ENCODE results near the gene AIDA. TPM values are rescaled to one million over a fixed set of nuclear protein-coding genes. Genes with fewer than 3 reads are reported as not detected.

Gene AIDA
- polyA plus RNA-seq, 2 of the 4 experiments (the other 2 are of a cell fraction), result 50.3 to 90.1 TPM

DNA sequence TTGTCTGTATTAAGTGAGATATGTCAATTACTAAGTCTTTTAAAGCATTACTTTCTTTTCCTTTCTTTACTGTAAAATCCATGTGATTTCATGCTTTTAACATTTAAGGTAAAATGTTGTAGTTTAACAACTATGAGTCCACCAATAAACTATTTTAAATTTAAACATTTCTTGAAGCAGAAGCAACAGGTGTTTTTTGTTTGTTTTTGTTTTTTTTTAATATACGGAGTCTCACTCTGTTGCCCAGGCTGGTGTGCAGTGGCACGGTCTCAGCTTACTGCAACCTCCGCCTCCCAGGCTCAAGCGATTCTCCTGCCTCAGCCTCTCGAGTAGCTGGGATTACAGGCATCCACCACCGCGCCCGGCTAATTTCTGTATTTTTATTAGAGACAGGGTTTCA is 15.6 kb downstream of the AIDA start:
- TF ChIP-seq CEBPB (IDR thresholded peaks at IDR 0.05), result no peak
- no peak for TF ChIP-seq HOXB13 (CRISPR knock-in tag; IDR thresholded peaks at IDR 0.05; ENCODE audit: low read depth)
- no peak for TF ChIP-seq SREBF2 (IDR thresholded peaks at IDR 0.05)
- TF ChIP-seq RARB (CRISPR knock-in tag; IDR thresholded peaks at IDR 0.05), result no peak
- TF ChIP-seq, protein P1, sequence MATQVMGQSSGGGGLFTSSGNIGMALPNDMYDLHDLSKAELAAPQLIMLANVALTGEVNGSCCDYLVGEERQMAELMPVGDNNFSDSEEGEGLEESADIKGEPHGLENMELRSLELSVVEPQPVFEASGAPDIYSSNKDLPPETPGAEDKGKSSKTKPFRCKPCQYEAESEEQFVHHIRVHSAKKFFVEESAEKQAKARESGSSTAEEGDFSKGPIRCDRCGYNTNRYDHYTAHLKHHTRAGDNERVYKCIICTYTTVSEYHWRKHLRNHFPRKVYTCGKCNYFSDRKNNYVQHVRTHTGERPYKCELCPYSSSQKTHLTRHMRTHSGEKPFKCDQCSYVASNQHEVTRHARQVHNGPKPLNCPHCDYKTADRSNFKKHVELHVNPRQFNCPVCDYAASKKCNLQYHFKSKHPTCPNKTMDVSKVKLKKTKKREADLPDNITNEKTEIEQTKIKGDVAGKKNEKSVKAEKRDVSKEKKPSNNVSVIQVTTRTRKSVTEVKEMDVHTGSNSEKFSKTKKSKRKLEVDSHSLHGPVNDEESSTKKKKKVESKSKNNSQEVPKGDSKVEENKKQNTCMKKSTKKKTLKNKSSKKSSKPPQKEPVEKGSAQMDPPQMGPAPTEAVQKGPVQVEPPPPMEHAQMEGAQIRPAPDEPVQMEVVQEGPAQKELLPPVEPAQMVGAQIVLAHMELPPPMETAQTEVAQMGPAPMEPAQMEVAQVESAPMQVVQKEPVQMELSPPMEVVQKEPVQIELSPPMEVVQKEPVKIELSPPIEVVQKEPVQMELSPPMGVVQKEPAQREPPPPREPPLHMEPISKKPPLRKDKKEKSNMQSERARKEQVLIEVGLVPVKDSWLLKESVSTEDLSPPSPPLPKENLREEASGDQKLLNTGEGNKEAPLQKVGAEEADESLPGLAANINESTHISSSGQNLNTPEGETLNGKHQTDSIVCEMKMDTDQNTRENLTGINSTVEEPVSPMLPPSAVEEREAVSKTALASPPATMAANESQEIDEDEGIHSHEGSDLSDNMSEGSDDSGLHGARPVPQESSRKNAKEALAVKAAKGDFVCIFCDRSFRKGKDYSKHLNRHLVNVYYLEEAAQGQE (IDR thresholded peaks at IDR 0.05), result no peak

DNA sequence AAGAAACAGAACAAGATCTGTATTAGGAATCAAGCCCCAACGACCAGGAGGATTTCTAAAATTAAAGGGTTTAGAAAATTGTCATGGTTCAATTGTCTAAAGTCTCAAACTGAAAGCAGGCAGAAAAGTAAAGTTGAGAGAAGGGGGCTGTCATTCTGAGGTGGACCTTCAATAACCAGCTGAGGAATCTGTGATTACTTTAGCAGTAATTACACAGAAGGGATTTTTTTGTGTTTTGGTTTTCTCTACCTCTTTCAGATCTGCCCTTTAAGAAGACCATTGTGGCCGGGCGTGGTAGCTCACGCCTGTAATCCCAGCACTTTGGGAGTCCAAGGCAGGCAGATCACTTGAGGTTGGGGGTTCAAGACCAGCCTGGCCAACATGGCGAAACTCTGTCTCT is 17.4 kb downstream of the AIDA start:
- no peak overlapping the region for H3K4me2 ChIP-seq
- no peak for FAIRE-seq
- no peak for DNase-seq (ENCODE audit: low read depth in 1 of 2, low spot score in 1 of 2)
- no peak for ATAC-seq
- TF ChIP-seq SMC3 (IDR thresholded peaks at IDR 0.05) (no peak), NR3C1 (IDR thresholded peaks at IDR 0.05) (no peak), SREBF2 (IDR thresholded peaks at IDR 0.05) (no peak), HOXB13 (CRISPR knock-in tag; IDR thresholded peaks at IDR 0.05; ENCODE audit: low read depth) (no peak), EHMT2 (IDR thresholded peaks at IDR 0.05; ENCODE audit: low read depth) (no peak), TFCP2L1 (CRISPR knock-in tag; IDR thresholded peaks at IDR 0.05) (no peak), NFE2L2 (conservative IDR thresholded peaks at IDR 0.05; ENCODE audit: low read length) (no peak), HOXB5 (CRISPR knock-in tag; IDR thresholded peaks at IDR 0.05) (no peak)
- TF ChIP-seq, protein P1 (IDR thresholded peaks at IDR 0.05), result no peak
- POLR2A ChIA-PET, result no interaction called here
- H3K27ac ChIP-seq, result no peak overlapping the region
- CTCF ChIA-PET, result interaction anchor here (1.2 kb wide), 1 partner anchor 9 kb away, joined by 3 read pairs; no protein-coding TSS in a partner anchor
- no peaks in the 10 kb centered on the region for H3K9me3 ChIP-seq
- 87% methylated on average over 5 of the region's 5 CpGs for WGBS (ENCODE audit: missing lambda C conversion rate)
- no peak overlapping the region for H3K4me3 ChIP-seq
- no peaks in the 10 kb centered on the region for H3K4me1 ChIP-seq

More for the DNA sequence above, 15.6 kb downstream of the AIDA start:
- POLR2A ChIA-PET, result no interaction called here
- no peak overlapping the region for H3K27ac ChIP-seq
- DNase-seq (ENCODE audit: low read depth in 1 of 2, low spot score in 1 of 2) (no peak), ATAC-seq (no peak), FAIRE-seq (no peak)
- H3K4me2 ChIP-seq, result no peak overlapping the region
- H3K4me1 ChIP-seq, result no peaks in the 10 kb centered on the region
- H3K9me3 ChIP-seq, result no peaks in the 10 kb centered on the region
- WGBS (ENCODE audit: missing lambda C conversion rate), result 96% methylated on average over 8 of the region's 8 CpGs
- CTCF ChIA-PET, result interaction anchor here (1.3 to 1.6 kb wide), 3 partner anchors 9 to 16 kb away, joined by 3 to 5 read pairs (median 4); partner anchors contain the start of genes AIDA and BROX
- no peak overlapping the region for H3K4me3 ChIP-seq

DNA sequence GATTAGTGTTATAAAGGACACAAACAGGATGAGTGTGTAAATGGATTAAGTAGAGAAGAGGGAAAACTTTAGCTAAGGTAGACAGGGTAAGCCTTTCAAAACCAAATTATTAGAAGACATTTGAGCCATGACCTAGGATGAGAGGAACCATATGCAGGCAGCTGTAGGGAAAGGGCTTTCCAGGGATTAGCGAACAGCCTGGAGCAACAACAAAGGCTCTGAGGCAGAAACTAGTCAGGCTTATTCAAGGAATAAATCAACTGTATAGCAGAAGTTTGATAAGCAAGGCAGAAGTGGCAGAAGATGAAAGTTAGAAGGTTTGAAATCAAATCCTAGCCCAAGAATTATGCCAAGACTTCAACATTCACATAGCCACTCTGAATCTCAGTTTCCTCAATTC is 21.3 kb downstream of the AIDA start:
- no peak for DNase-seq (ENCODE audit: low read depth in 1 of 2, low spot score in 1 of 2)
- no peak for ATAC-seq
- CTCF ChIA-PET, result interaction anchor here (0.7 kb wide), 1 partner anchor 145 kb away, joined by 3 read pairs; no protein-coding TSS in a partner anchor
- H3K27ac ChIP-seq, result no peak overlapping the region
- no peak overlapping the region for H3K4me2 ChIP-seq
- H3K4me1 ChIP-seq, result no peaks in the 10 kb centered on the region
- WGBS (ENCODE audit: missing lambda C conversion rate), result 93% methylated on average over 1 of the region's 1 CpG
- TF ChIP-seq, protein P2, sequence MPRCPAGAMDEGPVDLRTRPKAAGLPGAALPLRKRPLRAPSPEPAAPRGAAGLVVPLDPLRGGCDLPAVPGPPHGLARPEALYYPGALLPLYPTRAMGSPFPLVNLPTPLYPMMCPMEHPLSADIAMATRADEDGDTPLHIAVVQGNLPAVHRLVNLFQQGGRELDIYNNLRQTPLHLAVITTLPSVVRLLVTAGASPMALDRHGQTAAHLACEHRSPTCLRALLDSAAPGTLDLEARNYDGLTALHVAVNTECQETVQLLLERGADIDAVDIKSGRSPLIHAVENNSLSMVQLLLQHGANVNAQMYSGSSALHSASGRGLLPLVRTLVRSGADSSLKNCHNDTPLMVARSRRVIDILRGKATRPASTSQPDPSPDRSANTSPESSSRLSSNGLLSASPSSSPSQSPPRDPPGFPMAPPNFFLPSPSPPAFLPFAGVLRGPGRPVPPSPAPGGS (IDR thresholded peaks at IDR 0.05), result no peak
- no peak for TF ChIP-seq RAD21 (conservative IDR thresholded peaks at IDR 0.05 in 1 of 2, IDR thresholded peaks at IDR 0.05 in 1 of 2)
- TF ChIP-seq ESRRA (IDR thresholded peaks at IDR 0.05; ENCODE audit: borderline replicate concordance, low read length), result no peak
- no peak for TF ChIP-seq HOXB13 (CRISPR knock-in tag; IDR thresholded peaks at IDR 0.05; ENCODE audit: low read depth)
- TF ChIP-seq ZNF302 (CRISPR knock-in tag; IDR thresholded peaks at IDR 0.05), result no peak
- TF ChIP-seq, protein P3, sequence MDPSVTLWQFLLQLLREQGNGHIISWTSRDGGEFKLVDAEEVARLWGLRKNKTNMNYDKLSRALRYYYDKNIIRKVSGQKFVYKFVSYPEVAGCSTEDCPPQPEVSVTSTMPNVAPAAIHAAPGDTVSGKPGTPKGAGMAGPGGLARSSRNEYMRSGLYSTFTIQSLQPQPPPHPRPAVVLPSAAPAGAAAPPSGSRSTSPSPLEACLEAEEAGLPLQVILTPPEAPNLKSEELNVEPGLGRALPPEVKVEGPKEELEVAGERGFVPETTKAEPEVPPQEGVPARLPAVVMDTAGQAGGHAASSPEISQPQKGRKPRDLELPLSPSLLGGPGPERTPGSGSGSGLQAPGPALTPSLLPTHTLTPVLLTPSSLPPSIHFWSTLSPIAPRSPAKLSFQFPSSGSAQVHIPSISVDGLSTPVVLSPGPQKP (IDR thresholded peaks at IDR 0.05; ENCODE audit: low read depth, low read length), result no peak
- FAIRE-seq, result no peak
- no peaks in the 10 kb centered on the region for H3K9me3 ChIP-seq
- no peak overlapping the region for H3K4me3 ChIP-seq
- POLR2A ChIA-PET, result no interaction called here

Data from A549 (cell line).